Neural cell (in vitro differentiated cells): ENCODE data around the gene CAVIN1.

Experiments
- EZH2 ChIP-seq: fragments of 200-600, 300-800 bp; shearing (Covaris generic), sonication (generic); IDR thresholded peaks from 2 replicates; pipeline ENCODE4 v1.6.1; 2014; ENCODE audit warnings: antibody characterized with exemption, low read length, borderline replicate concordance, mild to moderate bottlenecking; ENCODE audit not compliant: insufficient read depth, poor library complexity, severe bottlenecking
- TAF1 ChIP-seq: IDR thresholded peaks from 2 replicates; pipeline ENCODE4 v1.6.1; 2012; ENCODE audit warnings: low read depth
- TF ChIP-seq, protein P1 (sequence below): fragments of 450-650 bp; IDR thresholded peaks from 2 replicates; pipeline ENCODE4 v1.5.1; 2014; ENCODE audit warnings: antibody characterized with exemption, mild to moderate bottlenecking, moderate library complexity; ENCODE audit not compliant: poor library complexity, severe bottlenecking
- TF ChIP-seq, protein P2 (sequence below): IDR thresholded peaks from 2 replicates; pipeline ENCODE4 v1.6.1; 2012; ENCODE audit warnings: borderline replicate concordance

DNA sequence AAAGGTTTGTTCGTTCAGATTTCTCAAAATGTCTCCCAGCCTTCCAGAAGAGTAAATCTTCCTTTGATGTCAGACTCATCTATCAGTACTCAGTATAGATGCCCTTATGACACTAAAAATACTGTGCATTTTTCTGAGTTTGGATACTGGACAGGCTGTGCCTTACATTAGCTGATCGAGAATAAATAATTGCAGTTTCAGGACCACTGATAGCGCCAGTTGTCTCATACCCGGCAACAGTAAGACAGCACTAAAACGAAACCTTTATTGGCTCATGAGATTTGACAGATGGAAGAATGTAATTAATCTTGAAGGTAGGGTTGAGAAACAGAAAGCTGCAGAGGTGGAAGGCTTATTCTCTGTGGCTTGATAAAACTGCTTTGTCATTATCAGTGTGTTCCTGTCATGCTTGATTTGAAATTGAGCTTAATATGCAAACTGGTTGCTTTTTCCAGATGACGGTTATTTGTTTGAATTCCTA, 36.8 kb upstream of the CAVIN1 start:
- TF ChIP-seq, protein P1, sequence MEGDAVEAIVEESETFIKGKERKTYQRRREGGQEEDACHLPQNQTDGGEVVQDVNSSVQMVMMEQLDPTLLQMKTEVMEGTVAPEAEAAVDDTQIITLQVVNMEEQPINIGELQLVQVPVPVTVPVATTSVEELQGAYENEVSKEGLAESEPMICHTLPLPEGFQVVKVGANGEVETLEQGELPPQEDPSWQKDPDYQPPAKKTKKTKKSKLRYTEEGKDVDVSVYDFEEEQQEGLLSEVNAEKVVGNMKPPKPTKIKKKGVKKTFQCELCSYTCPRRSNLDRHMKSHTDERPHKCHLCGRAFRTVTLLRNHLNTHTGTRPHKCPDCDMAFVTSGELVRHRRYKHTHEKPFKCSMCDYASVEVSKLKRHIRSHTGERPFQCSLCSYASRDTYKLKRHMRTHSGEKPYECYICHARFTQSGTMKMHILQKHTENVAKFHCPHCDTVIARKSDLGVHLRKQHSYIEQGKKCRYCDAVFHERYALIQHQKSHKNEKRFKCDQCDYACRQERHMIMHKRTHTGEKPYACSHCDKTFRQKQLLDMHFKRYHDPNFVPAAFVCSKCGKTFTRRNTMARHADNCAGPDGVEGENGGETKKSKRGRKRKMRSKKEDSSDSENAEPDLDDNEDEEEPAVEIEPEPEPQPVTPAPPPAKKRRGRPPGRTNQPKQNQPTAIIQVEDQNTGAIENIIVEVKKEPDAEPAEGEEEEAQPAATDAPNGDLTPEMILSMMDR = no peak
- no peak for TF ChIP-seq EZH2
- no peak for TF ChIP-seq TAF1
- TF ChIP-seq, protein P2, sequence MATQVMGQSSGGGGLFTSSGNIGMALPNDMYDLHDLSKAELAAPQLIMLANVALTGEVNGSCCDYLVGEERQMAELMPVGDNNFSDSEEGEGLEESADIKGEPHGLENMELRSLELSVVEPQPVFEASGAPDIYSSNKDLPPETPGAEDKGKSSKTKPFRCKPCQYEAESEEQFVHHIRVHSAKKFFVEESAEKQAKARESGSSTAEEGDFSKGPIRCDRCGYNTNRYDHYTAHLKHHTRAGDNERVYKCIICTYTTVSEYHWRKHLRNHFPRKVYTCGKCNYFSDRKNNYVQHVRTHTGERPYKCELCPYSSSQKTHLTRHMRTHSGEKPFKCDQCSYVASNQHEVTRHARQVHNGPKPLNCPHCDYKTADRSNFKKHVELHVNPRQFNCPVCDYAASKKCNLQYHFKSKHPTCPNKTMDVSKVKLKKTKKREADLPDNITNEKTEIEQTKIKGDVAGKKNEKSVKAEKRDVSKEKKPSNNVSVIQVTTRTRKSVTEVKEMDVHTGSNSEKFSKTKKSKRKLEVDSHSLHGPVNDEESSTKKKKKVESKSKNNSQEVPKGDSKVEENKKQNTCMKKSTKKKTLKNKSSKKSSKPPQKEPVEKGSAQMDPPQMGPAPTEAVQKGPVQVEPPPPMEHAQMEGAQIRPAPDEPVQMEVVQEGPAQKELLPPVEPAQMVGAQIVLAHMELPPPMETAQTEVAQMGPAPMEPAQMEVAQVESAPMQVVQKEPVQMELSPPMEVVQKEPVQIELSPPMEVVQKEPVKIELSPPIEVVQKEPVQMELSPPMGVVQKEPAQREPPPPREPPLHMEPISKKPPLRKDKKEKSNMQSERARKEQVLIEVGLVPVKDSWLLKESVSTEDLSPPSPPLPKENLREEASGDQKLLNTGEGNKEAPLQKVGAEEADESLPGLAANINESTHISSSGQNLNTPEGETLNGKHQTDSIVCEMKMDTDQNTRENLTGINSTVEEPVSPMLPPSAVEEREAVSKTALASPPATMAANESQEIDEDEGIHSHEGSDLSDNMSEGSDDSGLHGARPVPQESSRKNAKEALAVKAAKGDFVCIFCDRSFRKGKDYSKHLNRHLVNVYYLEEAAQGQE = peak; percentile 42
